A673 (cell line): ENCODE results near the gene ZNF529.

Experiments used
- EZH2 ChIP-seq: fragments of 200-600 bp; sonication (generic); IDR thresholded peaks from 2 replicates; pipeline ENCODE4 v1.6.1; 2017; ENCODE audit warnings: borderline replicate concordance, low read depth, mild to moderate bottlenecking, mixed read lengths, antibody characterized with exemption, low read length; ENCODE audit not compliant: poor library complexity, severe bottlenecking
- TF ChIP-seq, protein P1 (sequence below): fragments of 300-800, 200-600 bp; sonication (generic); conservative IDR thresholded peaks from 2 replicates; pipeline ENCODE4 v1.5.1; 2017; ENCODE audit warnings: low read depth, mild to moderate bottlenecking, antibody characterized with exemption, low read length, moderate library complexity, mixed read lengths

DNA sequence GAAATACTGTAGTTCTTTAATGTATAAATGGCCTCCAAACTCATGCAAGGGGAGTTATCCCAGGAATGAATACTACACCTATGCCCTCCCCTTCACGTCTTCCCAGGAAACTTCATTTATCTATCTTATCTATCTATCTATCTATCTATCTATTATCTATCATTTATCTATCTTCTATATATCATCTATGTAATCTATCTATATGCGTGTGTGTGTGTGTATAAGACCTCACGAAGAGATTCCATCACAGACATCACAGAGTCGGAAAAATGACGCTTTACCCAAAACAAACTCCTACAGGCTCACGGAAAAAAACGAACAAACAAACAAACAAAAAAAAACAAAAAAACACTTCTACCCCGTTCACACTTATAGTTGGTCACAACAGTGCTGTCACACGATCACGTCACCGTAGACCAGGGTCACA is 486 bp downstream of the ZNF529 start:
- TF ChIP-seq, protein P1, sequence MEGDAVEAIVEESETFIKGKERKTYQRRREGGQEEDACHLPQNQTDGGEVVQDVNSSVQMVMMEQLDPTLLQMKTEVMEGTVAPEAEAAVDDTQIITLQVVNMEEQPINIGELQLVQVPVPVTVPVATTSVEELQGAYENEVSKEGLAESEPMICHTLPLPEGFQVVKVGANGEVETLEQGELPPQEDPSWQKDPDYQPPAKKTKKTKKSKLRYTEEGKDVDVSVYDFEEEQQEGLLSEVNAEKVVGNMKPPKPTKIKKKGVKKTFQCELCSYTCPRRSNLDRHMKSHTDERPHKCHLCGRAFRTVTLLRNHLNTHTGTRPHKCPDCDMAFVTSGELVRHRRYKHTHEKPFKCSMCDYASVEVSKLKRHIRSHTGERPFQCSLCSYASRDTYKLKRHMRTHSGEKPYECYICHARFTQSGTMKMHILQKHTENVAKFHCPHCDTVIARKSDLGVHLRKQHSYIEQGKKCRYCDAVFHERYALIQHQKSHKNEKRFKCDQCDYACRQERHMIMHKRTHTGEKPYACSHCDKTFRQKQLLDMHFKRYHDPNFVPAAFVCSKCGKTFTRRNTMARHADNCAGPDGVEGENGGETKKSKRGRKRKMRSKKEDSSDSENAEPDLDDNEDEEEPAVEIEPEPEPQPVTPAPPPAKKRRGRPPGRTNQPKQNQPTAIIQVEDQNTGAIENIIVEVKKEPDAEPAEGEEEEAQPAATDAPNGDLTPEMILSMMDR: no peak
- no peak for TF ChIP-seq EZH2
